DOHH2 (cell line): Measurements from ENCODE around the gene PDE2A.

Source experiments
- H3F3A ChIP-seq: fragments of 200-600 bp; sonication (generic), shearing (Covaris generic); 2 replicates; pipeline ENCODE4 v1.6.0; 2016; ENCODE audit warnings: antibody characterized with exemption, mild to moderate bottlenecking; ENCODE audit not compliant: control insufficient read depth, insufficient read depth
- H3K27ac ChIP-seq: fragments of 200-600 bp; sonication (generic); 2 replicates; pipeline ENCODE4 v1.5.1; 2014; ENCODE audit warnings: low read depth, mild to moderate bottlenecking, low read length, moderate library complexity
- H3K27me3 ChIP-seq: fragments of 200-600 bp; sonication (generic); 2 replicates; pipeline ENCODE4 v1.6.1; 2014; ENCODE audit warnings: mild to moderate bottlenecking, low read length, mixed read lengths; ENCODE audit not compliant: control insufficient read depth
- H3K36me3 ChIP-seq: fragments of 200-600 bp; sonication (generic); 2 replicates; pipeline ENCODE4 v1.6.1; 2014; ENCODE audit warnings: mild to moderate bottlenecking, low read length, moderate library complexity, mixed read lengths; ENCODE audit not compliant: control insufficient read depth
- H3K4me1 ChIP-seq: fragments of 200-600 bp; sonication (generic); 2 replicates; pipeline ENCODE4 v1.6.1; 2014; ENCODE audit warnings: mild to moderate bottlenecking, low read length, mixed read lengths; ENCODE audit not compliant: control insufficient read depth
- H3K4me2 ChIP-seq: fragments of 200-600 bp; sonication (generic); 2 replicates; pipeline ENCODE4 v1.6.0; 2014; ENCODE audit warnings: mild to moderate bottlenecking, low read length, moderate library complexity
- H3K4me3 ChIP-seq: fragments of 200-600 bp; sonication (generic); 2 replicates; pipeline ENCODE4 v1.5.1; 2014; ENCODE audit warnings: mild to moderate bottlenecking, low read length, mixed read lengths
- H3K79me2 ChIP-seq: fragments of 200-600 bp; sonication (generic); 2 replicates; pipeline ENCODE4 v1.6.1; 2014; ENCODE audit warnings: mild to moderate bottlenecking, low read length, mixed read lengths; ENCODE audit not compliant: control insufficient read depth
- H3K9me2 ChIP-seq: fragments of 200-600 bp; sonication (generic); replicated peaks from 2 replicates; pipeline ENCODE4 v1.6.1; 2014; ENCODE audit warnings: mild to moderate bottlenecking, low read length, mixed read lengths; ENCODE audit not compliant: control insufficient read depth
- H3K9me3 ChIP-seq: fragments of 200-600 bp; sonication (generic); 2 replicates; pipeline ENCODE4 v1.6.1; 2014; ENCODE audit warnings: antibody characterized with exemption, low read length, mixed read lengths; ENCODE audit not compliant: control insufficient read depth, insufficient read depth
- H4K20me1 ChIP-seq: fragments of 200-600 bp; sonication (generic); 2 replicates; pipeline ENCODE4 v1.6.0; 2014; ENCODE audit warnings: low read depth, mild to moderate bottlenecking, antibody characterized with exemption, low read length, moderate library complexity; ENCODE audit not compliant: control insufficient read depth, insufficient read depth
- CTCF ChIP-seq: fragments of 200-600 bp; sonication (generic); IDR thresholded peaks from one replicate; pipeline ENCODE4 v1.5.1; 2014; ENCODE audit warnings: antibody characterized with exemption, mild to moderate bottlenecking, low read depth, low read length; ENCODE audit not compliant: poor library complexity, severe bottlenecking
- EZH2phosphoT487 ChIP-seq: fragments of 200-600 bp; sonication (generic); IDR thresholded peaks from 2 replicates; pipeline ENCODE4 v1.6.1; 2017; ENCODE audit warnings: borderline replicate concordance, mild to moderate bottlenecking, antibody characterized with exemption, low read length, moderate library complexity, mixed read lengths

Gene PDE2A

GRCh38 chr11:72692498-72693237, 18.4 kb upstream of the PDE2A start:
- Histone ChIP-seq H3K4me2 (no peak overlapping the region), H3K79me2 (no peaks in the 10 kb centered on the region), H3K9me3 (no peaks in the 10 kb centered on the region), H3K36me3 (peaks cover 40% of the 10 kb centered on the region), H3K9me2 (no peaks in the 10 kb centered on the region), H3K27me3 (no peaks in the 10 kb centered on the region), H4K20me1 (no peaks in the 10 kb centered on the region), H3K4me1 (no peaks in the 10 kb centered on the region), H3F3A (no peaks in the 10 kb centered on the region), H3K27ac (no peak overlapping the region), H3K4me3 (no peak overlapping the region)
- TF ChIP-seq CTCF (no peak), EZH2phosphoT487 (no peak)

GRCh38 chr11:72690166-72690565, 15.9 kb upstream of the PDE2A start:
- Histone ChIP-seq H4K20me1 (no peaks in the 10 kb centered on the region), H3K4me2 (no peak overlapping the region), H3K4me3 (no peak overlapping the region), H3K9me2 (no peaks in the 10 kb centered on the region), H3K27ac (no peak overlapping the region), H3K9me3 (no peaks in the 10 kb centered on the region), H3K36me3 (peaks cover 26% of the 10 kb centered on the region), H3K27me3 (no peaks in the 10 kb centered on the region), H3K4me1 (no peaks in the 10 kb centered on the region), H3F3A (no peaks in the 10 kb centered on the region), H3K79me2 (no peaks in the 10 kb centered on the region)
- TF ChIP-seq CTCF (no peak), EZH2phosphoT487 (no peak)

- no peaks in the 10 kb centered on the region for H3F3A ChIP-seq
- H3K4me2 ChIP-seq: no peak overlapping the region
- H3K4me3 ChIP-seq: no peak overlapping the region
- H3K4me1 ChIP-seq: no peaks in the 10 kb centered on the region
- H3K27ac ChIP-seq: no peak overlapping the region
- H4K20me1 ChIP-seq: peaks cover 3% of the 10 kb centered on the region; the same call in 1 of the 2 replicates
- H3K36me3 ChIP-seq: peaks cover 28% of the 10 kb centered on the region
- H3K79me2 ChIP-seq: no peaks in the 10 kb centered on the region
- no peaks in the 10 kb centered on the region for H3K27me3 ChIP-seq
- no peaks in the 10 kb centered on the region for H3K9me3 ChIP-seq
- H3K9me2 ChIP-seq: no peaks in the 10 kb centered on the region
- TF ChIP-seq EZH2phosphoT487 (no peak), CTCF (no peak)
Measured at GRCh38 chr11:72688929-72689328, 14.7 kb upstream of the PDE2A start.
